PC-9 (cell line): ENCODE measurements around the gene TMEM63C. TPM values are rescaled to one million over a fixed set of nuclear protein-coding genes. Genes with fewer than 3 reads are reported as not detected.

Experiments
- BruUV-seq: library from RNA; stranded (reverse); fragments of 400-500 nt; replicated peaks from 2 replicates; lab custom pipeline; 2021; lab: Mats Ljungman, UMichigan
- CTCF ChIA-PET: fragments of 300-600 bp; sonication (Branson Sonifier 250); formaldehyde crosslinking; loops from one replicate; lab custom pipeline; 2022; ENCODE audit warnings: antibody characterized with exemption; lab: Charles Lee
- POLR2A ChIA-PET: fragments of 300-600 bp; sonication (Branson Sonifier 250); formaldehyde crosslinking; loops from one replicate; lab custom pipeline; 2022; ENCODE audit warnings: antibody characterized with exemption; ENCODE audit not compliant: unreplicated experiment; lab: Charles Lee
- DNase-seq, 2 experiments: peaks; one replicate each; pipeline versions ENCODE4 v3.0.0 to v3.0.0-alpha.2; 2015 to 2022; ENCODE audit warnings: mixed read lengths in 1 of 2
- H2AFZ ChIP-seq: fragments of 200-600 bp; sonication (generic); 2 replicates; pipeline ENCODE4 v1.8.1; 2017; ENCODE audit warnings: antibody characterized with exemption
- H3F3A ChIP-seq: fragments of 200-600 bp; sonication (generic); 2 replicates; pipeline ENCODE4 v1.8.1; 2017; ENCODE audit warnings: antibody characterized with exemption, mild to moderate bottlenecking, low read depth; ENCODE audit not compliant: insufficient read depth
- H3K27ac ChIP-seq: fragments of 200-600 bp; sonication (generic); 2 replicates; pipeline ENCODE4 v1.6.1; 2016; ENCODE audit warnings: mixed run types
- H3K27me3 ChIP-seq: fragments of 200-600 bp; sonication (generic); 2 replicates; pipeline ENCODE4 v1.6.1; 2016; ENCODE audit warnings: low read depth, mixed run types; ENCODE audit not compliant: insufficient read depth
- H3K36me3 ChIP-seq: fragments of 200-600 bp; sonication (generic); 2 replicates; pipeline ENCODE4 v1.6.1; 2016; ENCODE audit warnings: low read depth, mixed run types
- H3K4me1 ChIP-seq: fragments of 200-600 bp; sonication (generic); replicated peaks from 2 replicates; pipeline ENCODE4 v1.6.1; 2016; ENCODE audit warnings: mixed run types; ENCODE audit not compliant: insufficient read depth
- H3K4me2 ChIP-seq: fragments of 200-600 bp; sonication (generic); 2 replicates; pipeline ENCODE4 v1.6.1; 2017; ENCODE audit warnings: mixed run types
- H3K4me3 ChIP-seq: fragments of 200-600 bp; sonication (generic); 2 replicates; pipeline ENCODE4 v1.6.1; 2016; ENCODE audit warnings: mixed run types
- H3K79me2 ChIP-seq: fragments of 200-600 bp; sonication (generic); 2 replicates; pipeline ENCODE4 v1.6.1; 2017; ENCODE audit warnings: low read depth, mixed run types
- H3K9me2 ChIP-seq: fragments of 200-600 bp; sonication (generic); 2 replicates; pipeline ENCODE4 v1.8.1; 2017; ENCODE audit warnings: mild to moderate bottlenecking; ENCODE audit not compliant: insufficient read depth
- H3K9me3 ChIP-seq: fragments of 200-600 bp; sonication (generic); 2 replicates; pipeline ENCODE4 v1.8.1; 2016; ENCODE audit warnings: low read depth; ENCODE audit not compliant: insufficient read depth
- H4K20me1 ChIP-seq: fragments of 200-600 bp; sonication (generic); 2 replicates; pipeline ENCODE4 v1.8.1; 2017; ENCODE audit not compliant: insufficient read depth
- CTCF ChIP-seq: fragments of 200-600 bp; sonication (generic); conservative IDR thresholded peaks from 2 replicates; pipeline ENCODE4 v1.6.1; 2017; ENCODE audit warnings: mixed run types, antibody characterized with exemption, mild to moderate bottlenecking, moderate library complexity
- EZH2 ChIP-seq: fragments of 200-600 bp; sonication (generic); IDR thresholded peaks from 2 replicates; pipeline ENCODE4 v1.8.0; 2017; ENCODE audit warnings: antibody characterized with exemption, low read depth
- intact Hi-C: fragments of 100-400 bp; cut with micrococcal nuclease; formaldehyde crosslinking; loops from one replicate; pipeline ENCODE4 v1.10.0; 2022; ENCODE audit not compliant: unreplicated experiment
- total RNA-seq: library from RNA; stranded (reverse); gene quantifications from 2 replicates; pipeline ENCODE4 v1.2.3, GENCODE V29; 2021

TMEM63C gene
- total RNA-seq, 1 experiment from 2014 or later = 2.2 TPM

- ChIA-PET CTCF (no interaction called here), POLR2A (interaction anchor here (0.6 kb wide), 1 partner anchor 147 kb away, joined by 4 read pairs; no protein-coding TSS in a partner anchor)
- Histone ChIP-seq H3K4me1 (no peaks in the 10 kb centered on the region), H3K79me2 (no peaks in the 10 kb centered on the region), H4K20me1 (no peaks in the 10 kb centered on the region), H3K9me2 (no peaks in the 10 kb centered on the region), H3F3A (no peaks in the 10 kb centered on the region; the same call in 1 of the 2 replicates), H3K9me3 (no peaks in the 10 kb centered on the region), H2AFZ (no peak overlapping the region), H3K4me2 (no peak overlapping the region), H3K4me3 (no peak overlapping the region), H3K36me3 (peaks cover 33% of the 10 kb centered on the region), H3K27me3 (no peaks in the 10 kb centered on the region), H3K27ac (no peak overlapping the region)
- TF ChIP-seq EZH2 (no peak), CTCF (no peak)
- BruUV-seq = no TSS peak
- intact Hi-C loops = no loop called here
- no peak for DNase-seq
Measured at GRCh38 chr14:77296906-77297305, 115.3 kb downstream of the TMEM63C start.

DNA sequence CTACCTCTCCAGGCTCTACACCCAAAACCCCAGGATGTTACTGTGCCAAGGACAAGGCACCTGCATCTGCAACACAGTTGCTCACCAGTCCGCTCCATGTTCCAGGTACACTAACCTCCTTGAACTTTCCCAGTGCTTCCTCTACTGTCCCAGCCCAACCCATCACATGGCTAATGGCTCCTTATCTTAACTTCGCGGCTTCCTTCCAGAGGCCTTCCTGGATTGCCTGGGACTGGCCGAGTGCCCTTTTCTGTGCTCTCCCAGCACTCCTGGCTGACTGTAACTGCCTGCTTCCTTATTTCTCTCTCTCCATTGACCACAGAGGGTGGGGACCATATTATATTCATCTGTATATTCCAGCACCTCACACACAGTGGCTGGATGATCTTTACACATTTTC is 118.2 kb downstream of the TMEM63C start:
- H4K20me1 ChIP-seq = no peaks in the 10 kb centered on the region
- H3K4me3 ChIP-seq = no peak overlapping the region
- peaks cover 26% of the 10 kb centered on the region for H3K4me1 ChIP-seq
- H3K9me2 ChIP-seq = no peaks in the 10 kb centered on the region
- H3K36me3 ChIP-seq = peaks cover 20% of the 10 kb centered on the region
- H2AFZ ChIP-seq = no peak overlapping the region
- H3K9me3 ChIP-seq = no peaks in the 10 kb centered on the region
- ChIA-PET CTCF (interaction anchor here (0.6 to 5.8 kb wide), 3 partner anchors 16 to 418 kb away, joined by 3 to 51 read pairs (median 10); no protein-coding TSS in a partner anchor), POLR2A (no interaction called here)
- H3K4me2 ChIP-seq = no peak overlapping the region
- H3K27ac ChIP-seq = no peak overlapping the region
- no peak for DNase-seq
- TF ChIP-seq CTCF = no peak
- no peak for TF ChIP-seq EZH2
- intact Hi-C loops = loop anchor here (2.0 to 5.0 kb wide), 4 partner anchors 202 to 427 kb away; partner anchors contain the start of genes ALKBH1, CIPC and SLIRP
- no peaks in the 10 kb centered on the region for H3K79me2 ChIP-seq
- H3F3A ChIP-seq = peaks cover 22% of the 10 kb centered on the region
- no peaks in the 10 kb centered on the region for H3K27me3 ChIP-seq
- BruUV-seq = no TSS peak

- Histone ChIP-seq H3K79me2 (no peaks in the 10 kb centered on the region), H3K9me2 (no peaks in the 10 kb centered on the region), H3K4me1 (peaks cover 32% of the 10 kb centered on the region), H2AFZ (no peak overlapping the region), H3K4me2 (no peak overlapping the region), H4K20me1 (no peaks in the 10 kb centered on the region), H3K27me3 (no peaks in the 10 kb centered on the region), H3F3A (peaks cover 30% of the 10 kb centered on the region), H3K4me3 (no peak overlapping the region), H3K9me3 (no peaks in the 10 kb centered on the region), H3K36me3 (peaks cover 28% of the 10 kb centered on the region), H3K27ac (no peak overlapping the region)
- no TSS peak for BruUV-seq
- POLR2A ChIA-PET = no interaction called here
- peak; percentile 86 for TF ChIP-seq CTCF
- no peak for TF ChIP-seq EZH2
- intact Hi-C loops = loop anchor here (2.0 to 5.0 kb wide), 4 partner anchors 204 to 429 kb away; partner anchors contain the start of genes ALKBH1, CIPC and SLIRP
- DNase-seq = peak in 1 of 2 experiments; percentile 49
- CTCF ChIA-PET = interaction anchor here (5.8 kb wide), 1 partner anchor 15 kb away, joined by 51 read pairs; no protein-coding TSS in a partner anchor
Measured at GRCh38 chr14:77301103-77301502, 119.5 kb downstream of the TMEM63C start.
